H1 (cell line): Measurements from ENCODE around the gene TNP2. TPM values are rescaled to one million over a fixed set of nuclear protein-coding genes. Genes with fewer than 3 reads are reported as not detected.

Experiments
- ATF3 ChIP-seq: IDR thresholded peaks from 2 replicates; pipeline ENCODE4 v1.6.1; 2011; ENCODE audit warnings: low read depth, mild to moderate bottlenecking, low read length; ENCODE audit not compliant: insufficient read depth
- BACH1 ChIP-seq: IDR thresholded peaks from 2 replicates; pipeline ENCODE4 v1.6.1; 2012; ENCODE audit warnings: low read length, improper control_type of control experiment
- CBX5 ChIP-seq: fragments of 300-800, 300-1000 bp; sonication (generic); IDR thresholded peaks from 2 replicates; pipeline ENCODE4 v1.7.1; 2016; ENCODE audit warnings: antibody characterized with exemption, low read length, low read depth
- CHD7 ChIP-seq: fragments of 300-600 bp; sonication (generic); IDR thresholded peaks from 2 replicates; pipeline ENCODE4 v1.7.1; 2012; ENCODE audit warnings: low read length, moderate library complexity, mild to moderate bottlenecking, inconsistent platforms; ENCODE audit not compliant: insufficient replicate concordance
- CREB1 ChIP-seq: IDR thresholded peaks from 2 replicates; pipeline ENCODE4 v1.6.1; 2012; ENCODE audit warnings: inconsistent platforms
- POLR2AphosphoS5 ChIP-seq: IDR thresholded peaks from 2 replicates; pipeline ENCODE4 v1.6.1; 2011; ENCODE audit warnings: low read depth, low read length
- RNF2 ChIP-seq: fragments of 200-900, 300-1000 bp; sonication (generic); IDR thresholded peaks from 2 replicates; pipeline ENCODE4 v1.7.1; 2016; ENCODE audit warnings: borderline replicate concordance, low read depth, mild to moderate bottlenecking, antibody characterized with exemption, low read length; ENCODE audit not compliant: poor library complexity, severe bottlenecking; ENCODE audit errors: missing control alignments
- SAP30 ChIP-seq: fragments of 300-600 bp; sonication (generic); IDR thresholded peaks from 2 replicates; pipeline ENCODE4 v1.7.1; 2012; ENCODE audit warnings: low read length, moderate library complexity, mild to moderate bottlenecking, inconsistent platforms; ENCODE audit not compliant: insufficient read depth, insufficient replicate concordance
- SUZ12 ChIP-seq: fragments of 200-600 bp; sonication (generic); IDR thresholded peaks from 2 replicates; pipeline ENCODE4 v1.6.1; 2012; ENCODE audit warnings: mild to moderate bottlenecking, inconsistent platforms, low read length, moderate library complexity, mixed read lengths
- polyA plus RNA-seq, 7 experiments: library from polyadenylated mRNA; depleted of rRNA in 3 of 7; stranded (reverse) in 5 of 7; unstranded in 2 of 7; fragments of >200 nt in 5 of 7; fragments of 200-250 nt in 2 of 7; gene quantifications; 1 replicate in 5 of 7; 2 replicates in 1 of 7; 4 replicates in 1 of 7; pipeline versions ENCODE4 v1.2.1 to v1.2.3, GENCODE V29; 2011 to 2013; ENCODE audit warnings: missing spikeins in 2 of 7, mixed read lengths in 2 of 7
- total RNA-seq: library from RNA; stranded (reverse); fragmentation: NEBNext Ultra II Directional; extraction: Animal tissue kit (Norgen Biotek cat#: 25700); gene quantifications from 2 replicates; pipeline ENCODE4 v1.2.1, GENCODE V29; 2021

Gene TNP2
- total and polyA plus RNA-seq, 2 of the 8 experiments (the other 6 are each of a cell fraction or from before 2014, with no cell fraction given), result not detected

GRCh38 chr16:11315510-11315909 lies 46.4 kb upstream of the TNP2 start (continued):
- TF ChIP-seq CHD7 (no peak), SUZ12 (no peak), CBX5 (no peak), ATF3 (no peak), CREB1 (0 out of 2 replicates have a peak, but pooled peaks have one; percentile 17), POLR2AphosphoS5 (no peak), BACH1 (no peak), RNF2 (no peak), SAP30 (no peak)
